ENCODE measurements around the gene PSME2.
A peak's percentile ranks its signal among the peaks of the same experiment; 100 is the strongest.

The PSME2 gene

GRCh38 chr14:24143511-24143910, 2.9 kb downstream of the PSME2 start:
- TF ChIP-seq CTCF (IDR thresholded peaks at IDR 0.05; ENCODE audit: control extremely low read depth, extremely low read depth, low read depth, missing control alignments) = no peak
- no peak for DNase-seq (ENCODE audit: extremely low spot score)
- ChIA-PET CTCF (interaction anchor here (0.9 to 12.0 kb wide), 8 partner anchors 10 to 36 kb away, joined by 3 to 154 read pairs (median 3); partner anchors contain the start of genes DCAF11, IRF9 and NRL), POLR2A (interaction anchor here (1.1 kb wide), 1 partner anchor 8 kb away, joined by 5 read pairs; the partner anchor contains the start of gene PSME1)

GRCh38 chr14:24141097-24141880, 5.1 kb downstream of the PSME2 start, which contains the start of gene EMC9:
TSS of gene EMC9 (minus strand) at chr14:24141591. CDS start at chr14:24141304, 287 bp downstream.
- CTCF ChIA-PET = interaction anchor here (0.7 to 3.7 kb wide), 16 partner anchors 10 to 187 kb away, joined by 3 to 18 read pairs (median 4); partner anchors contain the start of genes DCAF11, IRF9, NRL and TINF2
- peak; percentile 95 for DNase-seq (ENCODE audit: extremely low spot score)

GRCh38 chr14:24139272-24139934, 7.0 kb downstream of the PSME2 start:
- CTCF ChIA-PET = interaction anchor here (1.0 to 3.7 kb wide), 5 partner anchors 14 to 81 kb away, joined by 3 to 18 read pairs (median 4); partner anchors contain the start of genes DCAF11, IRF9 and NRL
- POLR2A ChIA-PET = interaction anchor here (1.7 to 2.0 kb wide), 2 partner anchors 11 to 24 kb away, joined by 4 to 7 read pairs; partner anchors contain the start of genes DCAF11 and NRL
- no peak for TF ChIP-seq CTCF (IDR thresholded peaks at IDR 0.05; ENCODE audit: control extremely low read depth, extremely low read depth, low read depth, missing control alignments)
- DNase-seq (ENCODE audit: extremely low spot score) = no peak

More at GRCh38 chr14:24141097-24141880, 5.1 kb downstream of the PSME2 start, which contains the start of gene EMC9:
- POLR2A ChIA-PET = interaction anchor here (0.5 to 1.8 kb wide), 9 partner anchors 16 to 1628 kb away, joined by 3 to 16 read pairs (median 4); partner anchors contain the start of genes CHMP4A, DCAF11, IRF9 and NRL
- TF ChIP-seq CTCF (IDR thresholded peaks at IDR 0.05; ENCODE audit: control extremely low read depth, extremely low read depth, low read depth, missing control alignments) = peak; percentile 13

DNA sequence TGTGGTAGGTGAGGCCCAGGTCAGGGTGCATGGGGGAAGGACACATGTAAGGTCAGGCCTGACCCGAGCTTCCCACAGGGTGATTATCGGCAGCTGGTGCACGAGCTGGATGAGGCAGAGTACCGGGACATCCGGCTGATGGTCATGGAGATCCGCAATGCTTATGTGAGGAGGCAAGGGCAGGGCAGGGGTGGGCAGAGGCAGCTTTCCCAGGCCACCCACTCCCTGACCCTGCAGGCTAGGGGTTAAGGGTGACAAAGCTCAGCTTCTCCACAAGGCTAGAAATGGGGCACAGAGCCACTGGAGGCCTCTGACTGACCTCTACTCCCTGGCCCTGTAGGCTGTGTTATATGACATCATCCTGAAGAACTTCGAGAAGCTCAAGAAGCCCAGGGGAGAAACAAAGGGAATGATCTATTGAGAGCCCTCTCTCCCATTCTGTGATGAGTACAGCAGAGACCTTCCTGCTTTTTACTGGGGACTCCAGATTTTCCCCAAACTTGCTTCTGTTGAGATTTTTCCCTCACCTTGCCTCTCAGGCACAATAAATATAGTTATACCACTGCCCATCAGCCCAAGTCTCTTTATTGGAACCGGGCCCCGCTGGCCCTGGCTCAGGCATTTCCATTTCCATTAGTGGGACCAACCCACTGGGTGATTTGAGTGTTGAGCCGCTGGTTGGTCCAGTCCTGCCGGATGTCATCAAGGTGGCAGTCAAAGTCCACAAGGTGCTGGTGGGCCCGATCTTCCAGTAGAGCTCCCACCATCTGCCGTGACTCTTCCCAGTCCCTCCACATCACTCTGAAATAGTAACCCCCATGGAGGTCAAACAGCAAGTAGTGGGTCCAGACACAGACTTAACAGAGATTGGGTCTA, 7.8 kb downstream of the PSME2 start:
- ChIA-PET POLR2A (interaction anchor here (0.6 to 2.0 kb wide), 3 partner anchors 12 to 32 kb away, joined by 3 to 7 read pairs (median 4); partner anchors contain the start of genes DCAF11 and NRL), CTCF (interaction anchor here (0.9 to 3.7 kb wide), 8 partner anchors 8 to 80 kb away, joined by 3 to 18 read pairs (median 4); partner anchors contain the start of genes DCAF11, IRF9, NRL and PSME2)
- TF ChIP-seq CTCF (IDR thresholded peaks at IDR 0.05; ENCODE audit: control extremely low read depth, extremely low read depth, low read depth, missing control alignments) = no peak
- no peak for DNase-seq (ENCODE audit: extremely low spot score)

- CTCF ChIA-PET = interaction anchor here (0.7 to 4.9 kb wide), 12 partner anchors 8 to 79 kb away, joined by 3 to 37 read pairs (median 4); partner anchors contain the start of genes DCAF11, IRF9, NRL and PSME2
- TF ChIP-seq CTCF (IDR thresholded peaks at IDR 0.05; ENCODE audit: control extremely low read depth, extremely low read depth, low read depth, missing control alignments) = no peak
- DNase-seq (ENCODE audit: extremely low spot score) = no peak
- POLR2A ChIA-PET = interaction anchor here (0.6 to 2.4 kb wide), 5 partner anchors 9 to 33 kb away, joined by 3 to 28 read pairs (median 3); partner anchors contain the start of genes DCAF11 and NRL
Observed at GRCh38 chr14:24137529-24138395, 8.6 kb downstream of the PSME2 start.
